IMR-90 (cell line): Measurements from ENCODE around the gene SLC52A3. TPM values are rescaled to one million over a fixed set of nuclear protein-coding genes. Genes with fewer than 3 reads are reported as not detected.

Experiments used
- ATAC-seq: fragments of 200-7000 bp; cut with Tn5 transposase; 2 replicates; pipeline ENCODE4 v1.9.1; 2020; ENCODE audit warnings: low read depth, mild to moderate bottlenecking, moderate library complexity
- BruUV-seq: library from RNA; stranded (reverse); fragments of 400-500 nt; replicated peaks from 2 replicates; lab custom pipeline; 2021; lab: Mats Ljungman, UMichigan
- CTCF ChIA-PET: fragments of 300-600 bp; formaldehyde crosslinking; extraction: SDS; loops from one replicate; lab custom pipeline; 2021; ENCODE audit warnings: antibody characterized with exemption; lab: Yijun Ruan, JAX
- POLR2A ChIA-PET: fragments of 300-600 bp; sonication (Branson Sonifier 250); formaldehyde crosslinking; loops from one replicate; lab custom pipeline; 2022; ENCODE audit warnings: antibody characterized with exemption; ENCODE audit not compliant: unreplicated experiment; lab: Charles Lee
- DNase-seq: peaks from one replicate; pipeline ENCODE4 v3.0.0; 2013
- H2AFZ ChIP-seq: replicated peaks from 2 replicates; pipeline ENCODE3; 2013; ENCODE audit warnings: low read length, mild to moderate bottlenecking; ENCODE audit not compliant: poor library complexity
- H2AK5ac ChIP-seq: 2 replicates; pipeline ENCODE4 v1.6.1; 2013; ENCODE audit warnings: low read depth, low read length, inconsistent platforms
- H2AK9ac ChIP-seq: replicated peaks from 2 replicates; pipeline ENCODE3; 2013; ENCODE audit warnings: mild to moderate bottlenecking, low read depth, low read length, moderate library complexity; ENCODE audit not compliant: poor library complexity
- H2BK120ac ChIP-seq: 2 replicates; pipeline ENCODE4 v1.6.1; 2013; ENCODE audit warnings: low read depth, low read length, inconsistent platforms
- H2BK15ac ChIP-seq: 3 replicates; pipeline ENCODE4 v1.6.1; 2013; ENCODE audit warnings: low read depth, low read length, inconsistent platforms
- H2BK20ac ChIP-seq: 2 replicates; pipeline ENCODE4 v1.6.1; 2013; ENCODE audit warnings: low read depth, mild to moderate bottlenecking, inconsistent platforms, low read length, moderate library complexity
- H2BK5ac ChIP-seq: 2 replicates; pipeline ENCODE4 v1.6.1; 2013; ENCODE audit warnings: mild to moderate bottlenecking, low read depth, low read length, inconsistent platforms; ENCODE audit not compliant: poor library complexity, severe bottlenecking
- H3K14ac ChIP-seq: replicated peaks from 2 replicates; pipeline ENCODE4 v1.6.1; 2013; ENCODE audit warnings: low read depth, low read length, inconsistent platforms
- H3K18ac ChIP-seq: 2 replicates; pipeline ENCODE4 v1.6.1; 2013; ENCODE audit warnings: low read depth, low read length, control low read depth
- H3K23ac ChIP-seq: 2 replicates; pipeline ENCODE4 v1.6.1; 2013; ENCODE audit warnings: low read depth, low read length, inconsistent platforms
- H3K27ac ChIP-seq: 2 replicates; pipeline ENCODE4 v1.5.1; 2013; ENCODE audit warnings: mild to moderate bottlenecking, control low read depth, low read length; ENCODE audit not compliant: insufficient read depth
- H3K27me3 ChIP-seq: 2 replicates; pipeline ENCODE4 v1.6.1; 2013; ENCODE audit warnings: low read length; ENCODE audit not compliant: control insufficient read depth, insufficient read depth
- H3K36me3 ChIP-seq: 2 replicates; pipeline ENCODE4 v1.6.1; 2013; ENCODE audit warnings: low read length, mixed read lengths; ENCODE audit not compliant: control insufficient read depth, insufficient read depth
- H3K4ac ChIP-seq: 2 replicates; pipeline ENCODE4 v1.6.1; 2013; ENCODE audit warnings: low read depth, low read length, inconsistent platforms
- H3K4me1 ChIP-seq: 2 replicates; pipeline ENCODE4 v1.6.1; 2013; ENCODE audit warnings: low read length, mixed read lengths; ENCODE audit not compliant: control insufficient read depth, insufficient read depth
- H3K4me2 ChIP-seq: 2 replicates; pipeline ENCODE4 v1.6.1; 2013; ENCODE audit warnings: low read depth, mild to moderate bottlenecking, control low read depth, low read length, moderate library complexity
- H3K4me3 ChIP-seq: 2 replicates; pipeline ENCODE4 v1.5.1; 2013; ENCODE audit warnings: low read depth, mild to moderate bottlenecking, control low read depth, low read length, moderate library complexity; ENCODE audit not compliant: insufficient read depth
- H3K56ac ChIP-seq: 2 replicates; pipeline ENCODE4 v1.6.1; 2013; ENCODE audit warnings: low read length, inconsistent platforms; ENCODE audit not compliant: insufficient read depth; ENCODE audit errors: extremely low read depth
- H3K79me1 ChIP-seq, 2 experiments: 2 replicates each; pipeline ENCODE4 v1.6.1; 2013; ENCODE audit warnings: low read length in 2 of 2, inconsistent platforms in 1 of 2, low read depth in 1 of 2
- H3K9ac ChIP-seq: 2 replicates; pipeline ENCODE4 v1.6.1; 2013; ENCODE audit warnings: low read depth, low read length, control low read depth
- H3K9me1 ChIP-seq: 2 replicates; pipeline ENCODE4 v1.6.1; 2013; ENCODE audit warnings: low read length, inconsistent platforms; ENCODE audit not compliant: insufficient read depth
- H3K9me3 ChIP-seq: 2 replicates; pipeline ENCODE4 v1.6.1; 2013; ENCODE audit warnings: low read length; ENCODE audit not compliant: control insufficient read depth, insufficient read depth
- H4K20me1 ChIP-seq: 2 replicates; pipeline ENCODE4 v1.6.1; 2013; ENCODE audit warnings: low read length, inconsistent platforms; ENCODE audit not compliant: insufficient read depth
- H4K5ac ChIP-seq: 2 replicates; pipeline ENCODE4 v1.6.1; 2013; ENCODE audit warnings: mild to moderate bottlenecking, low read depth, low read length, control low read depth
- H4K8ac ChIP-seq, 2 experiments: 2 replicates each; pipeline ENCODE4 v1.6.1; 2013; ENCODE audit warnings: low read depth in 2 of 2, low read length in 2 of 2, control low read depth in 1 of 2, inconsistent platforms in 1 of 2
- H4K91ac ChIP-seq: 2 replicates; pipeline ENCODE4 v1.6.1; 2013; ENCODE audit warnings: low read depth, low read length, inconsistent platforms; ENCODE audit not compliant: insufficient read depth
- CTCF ChIP-seq: conservative IDR thresholded peaks from 2 replicates; pipeline ENCODE4 v1.5.1; 2012; ENCODE audit warnings: mild to moderate bottlenecking, low read depth, low read length, improper control_type of control experiment
- MXI1 ChIP-seq: IDR thresholded peaks from 2 replicates; pipeline ENCODE4 v1.6.1; 2012; ENCODE audit warnings: low read depth, mild to moderate bottlenecking, low read length, moderate library complexity, borderline replicate concordance
- RAD21 ChIP-seq: IDR thresholded peaks from 2 replicates; pipeline ENCODE4 v1.6.1; 2012; ENCODE audit warnings: low read length, improper control_type of control experiment
- WGBS, 2 experiments: methylation state at CpG; one replicate each; pipeline versions ENCODE4 v1.1.5 to v1.1.7; 2013; ENCODE audit warnings: missing lambda C conversion rate in 2 of 2; ENCODE audit not compliant: insufficient read length in 1 of 2; ENCODE audit errors: extremely low coverage in 2 of 2; 5-methylcytosine and 5-hydroxymethylcytosine counted together
- dilution Hi-C: fragments of 300-500 bp; cut with HindIII; formaldehyde crosslinking; loops from one replicate; pipeline ENCODE4 v1.14.3; 2018; ENCODE audit warnings: low sequenced_read_pairs; ENCODE audit not compliant: unreplicated experiment
- in situ Hi-C: fragments of 300-500 bp; cut with MboI; formaldehyde crosslinking; loops from 3 replicates; pipeline ENCODE4 v1.14.3; 2019; ENCODE audit warnings: low sequenced_read_pairs, inconsistent platforms, mixed read lengths
- intact Hi-C: fragments of 100-400 bp; cut with micrococcal nuclease; formaldehyde crosslinking; loops from 2 replicates; pipeline ENCODE4 v1.10.0; 2022
- polyA plus RNA-seq, 3 experiments: library from polyadenylated mRNA; depleted of rRNA; stranded (reverse); fragments of >200 nt; gene quantifications; 2 replicates each; pipeline ENCODE4 v1.2.3, GENCODE V29; 2012; ENCODE audit warnings: low replicate concordance in 1 of 3
- total RNA-seq: library from RNA; depleted of rRNA; stranded (reverse); fragments of >200 nt; gene quantifications from 2 replicates; pipeline ENCODE4 v1.2.3, GENCODE V29; 2012

Gene SLC52A3
- total and polyA plus RNA-seq, 2 of the 4 experiments (the other 2 are of a cell fraction), result not detected

GRCh38 chr20:740162-740561, 28.1 kb downstream of the SLC52A3 start:
- Histone ChIP-seq H3K4me3 (no peak overlapping the region), H3K9ac (no peak overlapping the region), H3K9me3 (no peaks in the 10 kb centered on the region), H4K8ac (no peak overlapping the region), H3K79me1 (no peaks in the 10 kb centered on the region), H3K18ac (no peak overlapping the region), H4K5ac (no peak overlapping the region), H2BK5ac (no peak overlapping the region), H3K9me1 (no peaks in the 10 kb centered on the region), H2BK120ac (no peak overlapping the region), H3K27ac (no peak overlapping the region), H3K27me3 (peaks cover 10% of the 10 kb centered on the region), H4K91ac (no peak overlapping the region), H2AFZ (no peak overlapping the region), H2AK5ac (no peak overlapping the region), H3K23ac (no peak overlapping the region), H2BK15ac (no peak overlapping the region), H3K4me2 (no peak overlapping the region), H3K4ac (no peak overlapping the region), H3K56ac (no peak overlapping the region), H2AK9ac (no peak overlapping the region), H2BK20ac (no peak overlapping the region), H3K4me1 (no peaks in the 10 kb centered on the region), H3K36me3 (no peaks in the 10 kb centered on the region), H4K20me1 (no peaks in the 10 kb centered on the region), H3K14ac (no peak overlapping the region)
- CTCF ChIA-PET, result interaction anchor here (2.5 kb wide), 1 partner anchor 178 kb away, joined by 30 read pairs; no protein-coding TSS in a partner anchor
- no peak for ATAC-seq
- POLR2A ChIA-PET, result no interaction called here
- dilution Hi-C loops (no loop called here), in situ Hi-C loops (no loop called here), intact Hi-C loops (no loop called here)
- BruUV-seq, result no TSS peak
- no CpG with 5 or more reads among the region's 7 CpGs for WGBS, 2 experiments
- DNase-seq, result no peak
- TF ChIP-seq CTCF, result no peak
- no peak for TF ChIP-seq RAD21
- no peak for TF ChIP-seq MXI1
